OCI-LY1 (cell line): Measurements from ENCODE around the gene CFAP57.

Source experiments
- H2AFZ ChIP-seq: fragments of 200-600 bp; sonication (generic), shearing (Covaris generic); 2 replicates; pipeline ENCODE4 v1.6.0; 2014; ENCODE audit warnings: antibody characterized with exemption, mild to moderate bottlenecking, low read length
- H3F3A ChIP-seq: fragments of 200-600 bp; sonication (generic), shearing (Covaris generic); 2 replicates; pipeline ENCODE4 v1.6.0; 2014; ENCODE audit warnings: mild to moderate bottlenecking, antibody characterized with exemption, low read length, moderate library complexity; ENCODE audit not compliant: insufficient read depth
- H3K27ac ChIP-seq: fragments of 200-600 bp; sonication (generic); 2 replicates; pipeline ENCODE4 v1.5.1; 2014; ENCODE audit warnings: low read length, mixed run types, mild to moderate bottlenecking, low read depth; ENCODE audit not compliant: poor library complexity, severe bottlenecking
- H3K27me3 ChIP-seq: fragments of 200-600 bp; sonication (generic); 2 replicates; pipeline ENCODE4 v1.6.0; 2014; ENCODE audit warnings: antibody characterized with exemption, mild to moderate bottlenecking, low read length, moderate library complexity; ENCODE audit not compliant: insufficient read depth
- H3K36me3 ChIP-seq: fragments of 200-600 bp; sonication (generic); 2 replicates; pipeline ENCODE4 v1.6.1; 2014; ENCODE audit warnings: mild to moderate bottlenecking, antibody characterized with exemption, low read length, moderate library complexity, mixed read lengths; ENCODE audit not compliant: insufficient read depth
- H3K4me1 ChIP-seq: fragments of 200-600 bp; sonication (generic); 2 replicates; pipeline ENCODE4 v1.5.1; 2014; ENCODE audit warnings: mild to moderate bottlenecking, low read length, moderate library complexity; ENCODE audit not compliant: insufficient read depth, severe bottlenecking
- H3K4me2 ChIP-seq: fragments of 200-600 bp; sonication (generic), shearing (Covaris generic); 2 replicates; pipeline ENCODE4 v1.6.1; 2014; ENCODE audit warnings: low read length
- H3K4me3 ChIP-seq: fragments of 200-600 bp; sonication (generic); 2 replicates; pipeline ENCODE4 v1.5.1; 2014; ENCODE audit warnings: low read length, low read depth, mild to moderate bottlenecking, mixed read lengths; ENCODE audit not compliant: poor library complexity, severe bottlenecking
- H3K79me2 ChIP-seq: fragments of 200-600 bp; shearing (Covaris generic); 2 replicates; pipeline ENCODE4 v1.6.1; 2016; ENCODE audit warnings: mixed run types, low read length, mixed read lengths; ENCODE audit not compliant: insufficient read depth
- H3K9ac ChIP-seq: fragments of 200-600 bp; sonication (generic), shearing (Covaris generic); 2 replicates; pipeline ENCODE4 v1.6.1; 2014; ENCODE audit warnings: mild to moderate bottlenecking, low read length, mixed read lengths
- H3K9me2 ChIP-seq: fragments of 200-600 bp; sonication (generic), shearing (Covaris generic); 2 replicates; pipeline ENCODE4 v1.6.1; 2014; ENCODE audit warnings: low read depth, mild to moderate bottlenecking, low read length, mixed read lengths
- H3K9me3 ChIP-seq: fragments of 200-600 bp; shearing (Covaris generic); 2 replicates; pipeline ENCODE4 v1.6.1; 2014; ENCODE audit warnings: low read length, mixed read lengths
- H4K20me1 ChIP-seq: fragments of 200-600 bp; sonication (generic), shearing (Covaris generic); 2 replicates; pipeline ENCODE4 v1.6.0; 2016; ENCODE audit warnings: mild to moderate bottlenecking, low read length; ENCODE audit not compliant: insufficient read depth
- EZH2 ChIP-seq: fragments of 200-600 bp; sonication (generic), shearing (Covaris generic); IDR thresholded peaks from 2 replicates; pipeline ENCODE4 v1.8.0; 2017; ENCODE audit warnings: borderline replicate concordance, mixed run types, mild to moderate bottlenecking, antibody characterized with exemption, low read length, moderate library complexity, mixed read lengths
- TF ChIP-seq, protein P1 (sequence below): fragments of 200-600 bp; sonication (generic), shearing (Covaris generic); IDR thresholded peaks from 2 replicates; pipeline ENCODE4 v1.5.1; 2017; ENCODE audit warnings: mild to moderate bottlenecking, antibody characterized with exemption, low read length, moderate library complexity, mixed read lengths

CFAP57 gene

GRCh38 chr1:43256675-43257570 lies 84.8 kb downstream of the CFAP57 start:
- Histone ChIP-seq H3K27me3 (no peaks in the 10 kb centered on the region; the same call in 1 of the 2 replicates), H3F3A (no peaks in the 10 kb centered on the region), H2AFZ (no peak overlapping the region), H3K4me2 (no peak overlapping the region), H3K9me3 (no peaks in the 10 kb centered on the region), H3K9ac (no peak overlapping the region), H3K4me3 (no peak overlapping the region), H3K79me2 (no peaks in the 10 kb centered on the region), H3K36me3 (no peaks in the 10 kb centered on the region), H3K9me2 (no peaks in the 10 kb centered on the region), H3K27ac (no peak overlapping the region), H4K20me1 (no peaks in the 10 kb centered on the region), H3K4me1 (no peaks in the 10 kb centered on the region)
- TF ChIP-seq, protein P1, sequence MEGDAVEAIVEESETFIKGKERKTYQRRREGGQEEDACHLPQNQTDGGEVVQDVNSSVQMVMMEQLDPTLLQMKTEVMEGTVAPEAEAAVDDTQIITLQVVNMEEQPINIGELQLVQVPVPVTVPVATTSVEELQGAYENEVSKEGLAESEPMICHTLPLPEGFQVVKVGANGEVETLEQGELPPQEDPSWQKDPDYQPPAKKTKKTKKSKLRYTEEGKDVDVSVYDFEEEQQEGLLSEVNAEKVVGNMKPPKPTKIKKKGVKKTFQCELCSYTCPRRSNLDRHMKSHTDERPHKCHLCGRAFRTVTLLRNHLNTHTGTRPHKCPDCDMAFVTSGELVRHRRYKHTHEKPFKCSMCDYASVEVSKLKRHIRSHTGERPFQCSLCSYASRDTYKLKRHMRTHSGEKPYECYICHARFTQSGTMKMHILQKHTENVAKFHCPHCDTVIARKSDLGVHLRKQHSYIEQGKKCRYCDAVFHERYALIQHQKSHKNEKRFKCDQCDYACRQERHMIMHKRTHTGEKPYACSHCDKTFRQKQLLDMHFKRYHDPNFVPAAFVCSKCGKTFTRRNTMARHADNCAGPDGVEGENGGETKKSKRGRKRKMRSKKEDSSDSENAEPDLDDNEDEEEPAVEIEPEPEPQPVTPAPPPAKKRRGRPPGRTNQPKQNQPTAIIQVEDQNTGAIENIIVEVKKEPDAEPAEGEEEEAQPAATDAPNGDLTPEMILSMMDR, result no peak
- TF ChIP-seq EZH2, result no peak

- Histone ChIP-seq H3K27ac (no peak overlapping the region), H3K9me3 (peaks cover 4% of the 10 kb centered on the region; the same call in 1 of the 2 replicates), H3K9me2 (no peaks in the 10 kb centered on the region), H4K20me1 (no peaks in the 10 kb centered on the region), H3K4me2 (no peak overlapping the region), H3F3A (no peaks in the 10 kb centered on the region), H3K79me2 (no peaks in the 10 kb centered on the region), H3K27me3 (no peaks in the 10 kb centered on the region; the same call in 1 of the 2 replicates), H3K9ac (no peak overlapping the region), H3K4me1 (no peaks in the 10 kb centered on the region), H2AFZ (no peak overlapping the region), H3K4me3 (no peak overlapping the region), H3K36me3 (no peaks in the 10 kb centered on the region)
- TF ChIP-seq, protein P1, result no peak
- TF ChIP-seq EZH2, result no peak
Observed at GRCh38 chr1:43258370-43258769, 86.2 kb downstream of the CFAP57 start.

DNA sequence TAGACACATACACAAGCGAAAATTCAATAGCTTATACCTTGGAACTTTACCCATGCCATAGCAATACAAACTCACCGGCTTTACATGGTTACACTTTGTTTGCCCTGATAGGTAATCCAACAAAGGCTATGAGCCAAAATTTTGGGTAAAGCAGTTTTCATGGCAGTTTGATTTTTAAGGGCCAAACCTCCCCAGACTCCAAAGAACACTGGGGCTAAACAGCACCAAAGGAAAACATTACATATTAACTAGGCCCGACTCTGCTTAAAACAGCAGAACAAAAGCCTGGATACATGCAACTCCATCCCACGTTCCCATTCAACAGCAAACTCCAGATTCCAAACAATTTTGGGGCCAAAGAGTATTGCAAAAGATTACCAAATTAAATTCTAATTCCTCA lies 93.3 kb downstream of the CFAP57 start:
- no peaks in the 10 kb centered on the region for H4K20me1 ChIP-seq
- H3K27ac ChIP-seq, result no peak overlapping the region
- H3F3A ChIP-seq, result no peaks in the 10 kb centered on the region
- no peaks in the 10 kb centered on the region for H3K36me3 ChIP-seq
- no peaks in the 10 kb centered on the region for H3K9me2 ChIP-seq
- no peak overlapping the region for H3K9ac ChIP-seq
- H3K79me2 ChIP-seq, result no peaks in the 10 kb centered on the region
- H3K9me3 ChIP-seq, result peaks cover 7% of the 10 kb centered on the region; the same call in 1 of the 2 replicates
- H3K4me2 ChIP-seq, result no peak overlapping the region
- TF ChIP-seq, protein P1, result no peak
- no peak for TF ChIP-seq EZH2
- H3K4me1 ChIP-seq, result no peaks in the 10 kb centered on the region
- H3K4me3 ChIP-seq, result no peak overlapping the region
- H3K27me3 ChIP-seq, result no peaks in the 10 kb centered on the region; the same call in 1 of the 2 replicates
- no peak overlapping the region for H2AFZ ChIP-seq
